K562 (cell line): ENCODE data around the gene ZNF280C. TPM values are rescaled to one million over a fixed set of nuclear protein-coding genes. Genes with fewer than 3 reads are reported as not detected.
A peak's percentile ranks its signal among the peaks of the same experiment; 100 is the strongest.

ENCODE experiments used
- ARID1B ChIP-seq: fragments of 450-650 bp; IDR thresholded peaks from 2 replicates; pipeline ENCODE4 v1.6.1; 2016; ENCODE audit warnings: antibody characterized with exemption, mild to moderate bottlenecking, inconsistent platforms
- BRF1 ChIP-seq: IDR thresholded peaks from 3 replicates; pipeline ENCODE4 v1.6.1; 2011; ENCODE audit warnings: borderline replicate concordance, mild to moderate bottlenecking; ENCODE audit not compliant: insufficient read length; ENCODE audit errors: extremely low read depth
- C11orf30 ChIP-seq: fragments of 450-650 bp; IDR thresholded peaks from 2 replicates; pipeline ENCODE4 v1.6.1; 2016; ENCODE audit warnings: low read depth, mild to moderate bottlenecking
- CBFA2T3 ChIP-seq: fragments of 450-650 bp; IDR thresholded peaks from 2 replicates; pipeline ENCODE4 v1.6.1; 2017
- ETV5 ChIP-seq: sonication (generic); formaldehyde crosslinking; IDR thresholded peaks from 2 replicates; pipeline ENCODE4 v1.4.0; 2020; ENCODE audit warnings: low read depth, mild to moderate bottlenecking, missing genetic modification reagents
- FOXA1 ChIP-seq: fragments of 450-650 bp; IDR thresholded peaks from 2 replicates; pipeline ENCODE4 v1.6.1; 2016; ENCODE audit warnings: mild to moderate bottlenecking, borderline replicate concordance
- GATAD2B ChIP-seq: fragments of 450-650 bp; IDR thresholded peaks from 2 replicates; pipeline ENCODE4 v1.6.1; 2017; ENCODE audit warnings: mild to moderate bottlenecking, borderline replicate concordance
- GTF2A2 ChIP-seq: IDR thresholded peaks from 2 replicates; pipeline ENCODE4 v1.6.1; 2016; ENCODE audit warnings: mild to moderate bottlenecking, missing genetic modification characterization, missing compliant biosample characterization
- HMG20A ChIP-seq: fragments of 450-650 bp; formaldehyde crosslinking; conservative IDR thresholded peaks from 2 replicates; pipeline ENCODE4 v1.4.0; 2020; ENCODE audit warnings: mild to moderate bottlenecking, mixed read lengths
- IRF2 ChIP-seq: sonication (generic); formaldehyde crosslinking; IDR thresholded peaks from 2 replicates; pipeline ENCODE4 v1.8.1; 2022; ENCODE audit warnings: mild to moderate bottlenecking, missing genetic modification reagents
- KDM4B ChIP-seq, 2 experiments: fragments of 450-650 bp in 1 of 2; sonication (generic) in 1 of 2; IDR thresholded peaks; 2 replicates each; pipeline ENCODE4 v1.6.1; 2016 to 2017; ENCODE audit warnings: borderline replicate concordance in 2 of 2, antibody characterized with exemption in 1 of 2, low read depth in 1 of 2, mild to moderate bottlenecking in 1 of 2
- MAZ ChIP-seq, 2 experiments: fragments of 450-650 bp in 1 of 2; sonication (generic) in 1 of 2; formaldehyde crosslinking; IDR thresholded peaks in 1 of 2; conservative IDR thresholded peaks in 1 of 2; 2 replicates each; pipeline versions ENCODE4 v1.4.0 to v1.5.0; 2020; ENCODE audit warnings: mild to moderate bottlenecking in 1 of 2, missing genetic modification reagents in 1 of 2
- MECOM ChIP-seq: fragments of 250-450 bp; sonication (Bioruptor Pico); IDR thresholded peaks from 2 replicates; pipeline ENCODE4 v1.8.0; 2022; ENCODE audit warnings: inconsistent platforms
- NELFE ChIP-seq: IDR thresholded peaks from 2 replicates; pipeline ENCODE4 v1.6.1; 2011; ENCODE audit warnings: mild to moderate bottlenecking; ENCODE audit not compliant: insufficient read depth, insufficient read length
- NR1H2 ChIP-seq: sonication (generic); formaldehyde crosslinking; IDR thresholded peaks from 2 replicates; pipeline ENCODE4 v1.4.0; 2020; ENCODE audit warnings: mild to moderate bottlenecking, missing genetic modification reagents
- POLR2H ChIP-seq: IDR thresholded peaks from 2 replicates; pipeline ENCODE4 v1.6.1; 2016; ENCODE audit warnings: missing genetic modification characterization, low read depth, mild to moderate bottlenecking, control low read depth, missing compliant biosample characterization, moderate library complexity
- RFX1 ChIP-seq: fragments of 450-650 bp; IDR thresholded peaks from 2 replicates; pipeline ENCODE4 v1.6.1; 2016; ENCODE audit warnings: mild to moderate bottlenecking, moderate library complexity
- SMAD2 ChIP-seq: fragments of 150-350 bp; IDR thresholded peaks from 2 replicates; pipeline ENCODE4 v1.6.1; 2014; ENCODE audit warnings: low read depth, mild to moderate bottlenecking, low read length
- SUPT5H ChIP-seq: fragments of 450-650 bp; IDR thresholded peaks from 2 replicates; pipeline ENCODE4 v1.6.1; 2016
- YY1 ChIP-seq, 3 experiments: IDR thresholded peaks; 2 replicates each; pipeline ENCODE4 v1.6.1; 2011; ENCODE audit warnings: low read length in 2 of 3, mild to moderate bottlenecking in 2 of 3, moderate library complexity in 2 of 3, borderline replicate concordance in 1 of 3, control low read depth in 1 of 3, low read depth in 1 of 3; ENCODE audit not compliant: insufficient read depth in 3 of 3, insufficient replicate concordance in 2 of 3, control insufficient read depth in 1 of 3, insufficient read length in 1 of 3; ENCODE audit errors: extremely low read depth in 1 of 3
- ZNF133 ChIP-seq: fragments of 250-450 bp; sonication (Bioruptor Pico); IDR thresholded peaks from 2 replicates; pipeline ENCODE4 v1.4.0; 2020; ENCODE audit warnings: mild to moderate bottlenecking
- ZNF589 ChIP-seq: fragments of 200-800 bp; sonication (Bioruptor generic); IDR thresholded peaks from 2 replicates; pipeline ENCODE4 v1.6.1; 2016; ENCODE audit warnings: low read depth, missing genetic modification characterization, missing compliant biosample characterization
- polyA plus RNA-seq, 8 experiments: library from polyadenylated mRNA; depleted of rRNA in 4 of 8; stranded (reverse) in 5 of 8; unstranded in 3 of 8; fragments of >200 nt; fragmentation: Nextera tagmentation in 2 of 8; fragmentation: Illumina TruSeq in 1 of 8; extraction: Ambion mirVana in 2 of 8; extraction: Trizol in 1 of 8; gene quantifications; 2 replicates each; pipeline versions ENCODE4 v1.2.1 to v1.2.3, GENCODE V29; 2011 to 2014; ENCODE audit warnings: inconsistent platforms in 1 of 8, missing spikeins in 1 of 8
- total RNA-seq, 7 experiments: library from RNA; depleted of rRNA in 6 of 7; stranded (reverse); fragments of >200 nt in 6 of 7; fragmentation: Illumina TruSeq in 2 of 7; extraction: Trizol in 2 of 7; gene quantifications; 2 replicates each; pipeline versions ENCODE4 v1.2.1 to v1.2.3, GENCODE V29; 2011 to 2021; ENCODE audit warnings: low replicate concordance in 1 of 7
- TF ChIP-seq, protein P1 (sequence below): sonication (generic); formaldehyde crosslinking; IDR thresholded peaks from 2 replicates; pipeline ENCODE4 v1.4.0; 2020; ENCODE audit warnings: mild to moderate bottlenecking, missing genetic modification reagents
- TF ChIP-seq, protein P2 (sequence below): fragments of 250-450 bp; sonication (Bioruptor Pico); IDR thresholded peaks from 2 replicates; pipeline ENCODE4 v1.8.0; 2021; ENCODE audit warnings: borderline replicate concordance, mild to moderate bottlenecking, moderate library complexity; ENCODE audit not compliant: poor library complexity, severe bottlenecking
- TF ChIP-seq, protein P3 (sequence below), 2 experiments: fragments of 450-650 bp in 1 of 2; sonication (generic) in 1 of 2; formaldehyde crosslinking in 1 of 2; IDR thresholded peaks in 1 of 2; conservative IDR thresholded peaks in 1 of 2; 2 replicates each; pipeline versions ENCODE4 v1.6.1 to v1.8.1; 2016 to 2023; ENCODE audit warnings: mild to moderate bottlenecking in 2 of 2, moderate library complexity in 2 of 2, inconsistent platforms in 1 of 2, missing genetic modification reagents in 1 of 2

Gene ZNF280C
- total and polyA plus RNA-seq, 9 of the 15 experiments (the other 6 are each of a cell fraction or from before 2014, with no cell fraction given), result 1.6 to 8.3 (median 4.4) TPM

DNA sequence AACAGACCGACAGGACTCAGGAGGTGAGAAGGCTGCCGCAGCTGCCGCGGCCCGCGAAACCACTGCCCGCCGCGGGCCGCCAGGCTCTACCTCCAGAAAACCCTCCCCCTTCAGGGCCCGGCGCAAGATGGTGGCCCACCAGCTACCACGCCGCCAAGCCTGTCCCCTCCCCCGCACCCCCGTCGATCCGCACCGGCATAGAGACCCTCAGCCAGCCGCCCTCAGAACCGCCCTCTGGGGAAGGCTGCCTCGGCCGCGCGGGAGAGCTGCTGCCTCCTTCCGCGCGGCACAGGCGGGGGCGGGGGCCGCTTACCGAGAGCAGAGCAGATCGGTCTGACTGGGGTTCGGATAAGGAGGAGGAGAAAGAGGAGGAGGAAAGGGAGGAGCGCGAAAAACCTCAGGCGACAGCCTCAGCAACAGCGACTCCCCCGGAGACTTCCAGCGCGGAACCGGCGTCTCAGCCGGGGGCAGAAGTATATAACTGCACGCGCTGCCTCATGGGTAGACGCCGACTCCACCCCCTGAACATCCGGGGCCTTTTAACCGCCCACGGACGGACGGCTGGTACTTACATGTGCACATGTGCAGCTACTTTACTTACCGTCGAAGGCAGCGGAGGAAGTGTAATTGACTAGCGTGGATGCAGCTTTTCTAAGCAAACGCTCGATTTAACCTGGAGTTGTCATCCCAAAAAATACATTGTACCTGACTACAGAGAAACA, at the start of gene ZNF280C (continued):
- TF ChIP-seq, protein P1, sequence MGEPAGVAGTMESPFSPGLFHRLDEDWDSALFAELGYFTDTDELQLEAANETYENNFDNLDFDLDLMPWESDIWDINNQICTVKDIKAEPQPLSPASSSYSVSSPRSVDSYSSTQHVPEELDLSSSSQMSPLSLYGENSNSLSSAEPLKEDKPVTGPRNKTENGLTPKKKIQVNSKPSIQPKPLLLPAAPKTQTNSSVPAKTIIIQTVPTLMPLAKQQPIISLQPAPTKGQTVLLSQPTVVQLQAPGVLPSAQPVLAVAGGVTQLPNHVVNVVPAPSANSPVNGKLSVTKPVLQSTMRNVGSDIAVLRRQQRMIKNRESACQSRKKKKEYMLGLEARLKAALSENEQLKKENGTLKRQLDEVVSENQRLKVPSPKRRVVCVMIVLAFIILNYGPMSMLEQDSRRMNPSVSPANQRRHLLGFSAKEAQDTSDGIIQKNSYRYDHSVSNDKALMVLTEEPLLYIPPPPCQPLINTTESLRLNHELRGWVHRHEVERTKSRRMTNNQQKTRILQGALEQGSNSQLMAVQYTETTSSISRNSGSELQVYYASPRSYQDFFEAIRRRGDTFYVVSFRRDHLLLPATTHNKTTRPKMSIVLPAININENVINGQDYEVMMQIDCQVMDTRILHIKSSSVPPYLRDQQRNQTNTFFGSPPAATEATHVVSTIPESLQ (CRISPR knock-in tag), result 0 out of 2 replicates have a peak, but pooled peaks have one; percentile 52
- TF ChIP-seq FOXA1, result no peak
- TF ChIP-seq, protein P2, sequence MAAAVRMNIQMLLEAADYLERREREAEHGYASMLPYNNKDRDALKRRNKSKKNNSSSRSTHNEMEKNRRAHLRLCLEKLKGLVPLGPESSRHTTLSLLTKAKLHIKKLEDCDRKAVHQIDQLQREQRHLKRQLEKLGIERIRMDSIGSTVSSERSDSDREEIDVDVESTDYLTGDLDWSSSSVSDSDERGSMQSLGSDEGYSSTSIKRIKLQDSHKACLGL, result no peak
- no peak for TF ChIP-seq ZNF133 (CRISPR knock-in tag)
- TF ChIP-seq POLR2H (tag), result peak; percentile 96
- TF ChIP-seq IRF2, result no peak
- no peak for TF ChIP-seq C11orf30
- TF ChIP-seq GATAD2B, result 0 out of 2 replicates have a peak, but pooled peaks have one; percentile 13
- no peak for TF ChIP-seq BRF1
- TF ChIP-seq ZNF589 (CRISPR knock-in tag), result peak; percentile 56; the same call in 1 of the 2 replicates
- TF ChIP-seq YY1 (IDR thresholded peaks at IDR 0.05; ENCODE audit: borderline replicate concordance in 1 of 3, control insufficient read depth in 1 of 3, extremely low read depth in 1 of 3, insufficient read depth in 3 of 3, insufficient read length in 1 of 3, insufficient replicate concordance in 2 of 3, low read depth in 1 of 3, low read length in 2 of 3), result peak; percentile 26 to 71 (median 66)
- TF ChIP-seq ARID1B, result peak; percentile 23; the same call in 1 of the 2 replicates
- peak; percentile 93 for TF ChIP-seq SUPT5H
- no peak for TF ChIP-seq KDM4B (IDR thresholded peaks at IDR 0.05; ENCODE audit: borderline replicate concordance in 2 of 2, low read depth in 1 of 2)
- TF ChIP-seq CBFA2T3, result peak; percentile 19; the same call in 1 of the 2 replicates
- peak; percentile 41; the same call in 1 of the 2 replicates for TF ChIP-seq MECOM (CRISPR knock-in tag)
- TF ChIP-seq ETV5 (CRISPR knock-in tag), result peak; percentile 74; the same call in 1 of the 2 replicates
- TF ChIP-seq NELFE, result no peak
- no peak for TF ChIP-seq HMG20A (CRISPR knock-in tag)
- TF ChIP-seq MAZ (CRISPR knock-in tag; conservative IDR thresholded peaks at IDR 0.05 in 1 of 2, IDR thresholded peaks at IDR 0.05 in 1 of 2), result peak; percentile 73 to 93
- 0 out of 2 replicates have a peak, but pooled peaks have one; percentile 14 for TF ChIP-seq RFX1
- TF ChIP-seq SMAD2, result no peak
- no peak for TF ChIP-seq GTF2A2 (tag)
- TF ChIP-seq NR1H2 (CRISPR knock-in tag), result no peak
- TF ChIP-seq, protein P3, sequence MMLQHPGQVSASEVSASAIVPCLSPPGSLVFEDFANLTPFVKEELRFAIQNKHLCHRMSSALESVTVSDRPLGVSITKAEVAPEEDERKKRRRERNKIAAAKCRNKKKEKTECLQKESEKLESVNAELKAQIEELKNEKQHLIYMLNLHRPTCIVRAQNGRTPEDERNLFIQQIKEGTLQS (IDR thresholded peaks at IDR 0.05), result no peak
- TF ChIP-seq, protein P3 (CRISPR knock-in tag; conservative IDR thresholded peaks at IDR 0.05), result no peak; the same call in 1 of the 2 replicates
